GM12864 (cell line): Measurements from ENCODE around the gene EXOC6B.
"Not testable (repeated sequence)": the region's sequence is repeated elsewhere in the genome, so short reads cannot be mapped to it uniquely, and the experiment has no call there.

Experiments used
- DNase-seq: peaks from one replicate; pipeline ENCODE4 v3.0.0-alpha.2; 2011; ENCODE audit warnings: low read depth
- H3K4me3 ChIP-seq: 2 replicates; pipeline ENCODE4 v1.5.1; 2011; ENCODE audit warnings: mild to moderate bottlenecking, low read depth, low read length, control low read depth
- TF ChIP-seq, protein P1 (sequence below): IDR thresholded peaks from 2 replicates; pipeline ENCODE4 v1.5.1; 2011; ENCODE audit warnings: low read depth, mild to moderate bottlenecking, moderate library complexity, low read length, control low read depth, inconsistent platforms; ENCODE audit errors: missing control alignments

The EXOC6B gene

DNA sequence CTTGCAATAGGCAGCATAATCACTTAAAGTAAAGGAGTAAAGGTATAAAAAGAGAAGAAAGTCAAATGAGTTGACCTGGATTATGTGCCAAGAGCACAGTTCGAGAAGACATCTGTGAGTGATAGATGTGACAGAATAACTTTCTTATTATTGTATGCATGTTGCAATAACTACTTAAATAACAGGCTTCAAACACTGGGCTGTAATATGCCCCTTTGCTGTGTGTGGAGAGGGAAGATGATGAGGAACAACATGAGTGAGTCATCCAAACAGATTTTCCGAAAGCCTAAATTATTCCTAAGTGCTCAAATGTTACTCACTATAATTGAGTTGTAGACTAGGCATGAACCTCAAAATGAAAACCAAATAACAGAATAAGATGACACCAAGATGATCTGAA lies 328.1 kb downstream of the EXOC6B start:
- TF ChIP-seq, protein P1, sequence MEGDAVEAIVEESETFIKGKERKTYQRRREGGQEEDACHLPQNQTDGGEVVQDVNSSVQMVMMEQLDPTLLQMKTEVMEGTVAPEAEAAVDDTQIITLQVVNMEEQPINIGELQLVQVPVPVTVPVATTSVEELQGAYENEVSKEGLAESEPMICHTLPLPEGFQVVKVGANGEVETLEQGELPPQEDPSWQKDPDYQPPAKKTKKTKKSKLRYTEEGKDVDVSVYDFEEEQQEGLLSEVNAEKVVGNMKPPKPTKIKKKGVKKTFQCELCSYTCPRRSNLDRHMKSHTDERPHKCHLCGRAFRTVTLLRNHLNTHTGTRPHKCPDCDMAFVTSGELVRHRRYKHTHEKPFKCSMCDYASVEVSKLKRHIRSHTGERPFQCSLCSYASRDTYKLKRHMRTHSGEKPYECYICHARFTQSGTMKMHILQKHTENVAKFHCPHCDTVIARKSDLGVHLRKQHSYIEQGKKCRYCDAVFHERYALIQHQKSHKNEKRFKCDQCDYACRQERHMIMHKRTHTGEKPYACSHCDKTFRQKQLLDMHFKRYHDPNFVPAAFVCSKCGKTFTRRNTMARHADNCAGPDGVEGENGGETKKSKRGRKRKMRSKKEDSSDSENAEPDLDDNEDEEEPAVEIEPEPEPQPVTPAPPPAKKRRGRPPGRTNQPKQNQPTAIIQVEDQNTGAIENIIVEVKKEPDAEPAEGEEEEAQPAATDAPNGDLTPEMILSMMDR, result no peak
- no peak for DNase-seq

GRCh38 chr2:72496479-72496878 lies 329.4 kb downstream of the EXOC6B start:
- no peak for DNase-seq

More for the DNA sequence above, 328.1 kb downstream of the EXOC6B start:
- no peak overlapping the region for H3K4me3 ChIP-seq

GRCh38 chr2:72494392-72494791 lies 331.4 kb downstream of the EXOC6B start:
- DNase-seq, result no peak
- no peak overlapping the region for H3K4me3 ChIP-seq
- TF ChIP-seq, protein P1, result no peak

More at GRCh38 chr2:72496479-72496878, 329.4 kb downstream of the EXOC6B start:
- TF ChIP-seq, protein P1, result no peak
- no peak overlapping the region for H3K4me3 ChIP-seq

DNA sequence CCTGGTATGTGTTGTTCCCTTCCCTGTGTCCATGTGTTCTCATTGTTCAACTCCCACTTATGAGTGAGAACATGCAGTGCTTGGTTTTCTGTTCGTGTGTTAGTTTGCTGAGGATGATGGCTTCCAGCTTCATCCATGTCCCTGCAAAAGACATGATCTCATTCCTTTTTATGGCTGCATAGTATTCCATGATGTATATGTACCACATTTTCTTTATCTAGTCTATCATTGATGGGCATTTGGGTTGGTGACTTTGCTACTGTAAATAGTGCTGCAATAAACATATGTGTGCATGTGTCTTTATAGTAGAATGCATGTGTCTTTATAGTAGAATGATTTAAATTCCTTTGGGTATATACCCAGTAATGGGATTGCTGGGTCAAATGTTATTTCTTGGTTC lies 341.2 kb downstream of the EXOC6B start:
- H3K4me3 ChIP-seq, DNase-seq: not testable (repeated sequence)

GRCh38 chr2:72483346-72483745 lies 342.5 kb downstream of the EXOC6B start:
- TF ChIP-seq, protein P1, result no peak
- DNase-seq, result no peak

GRCh38 chr2:72475246-72475645 lies 350.6 kb downstream of the EXOC6B start:
- no peak for DNase-seq
- TF ChIP-seq, protein P1, result no peak
- H3K4me3 ChIP-seq, result no peak overlapping the region

More at GRCh38 chr2:72483346-72483745, 342.5 kb downstream of the EXOC6B start:
- H3K4me3 ChIP-seq, result no peak overlapping the region

DNA sequence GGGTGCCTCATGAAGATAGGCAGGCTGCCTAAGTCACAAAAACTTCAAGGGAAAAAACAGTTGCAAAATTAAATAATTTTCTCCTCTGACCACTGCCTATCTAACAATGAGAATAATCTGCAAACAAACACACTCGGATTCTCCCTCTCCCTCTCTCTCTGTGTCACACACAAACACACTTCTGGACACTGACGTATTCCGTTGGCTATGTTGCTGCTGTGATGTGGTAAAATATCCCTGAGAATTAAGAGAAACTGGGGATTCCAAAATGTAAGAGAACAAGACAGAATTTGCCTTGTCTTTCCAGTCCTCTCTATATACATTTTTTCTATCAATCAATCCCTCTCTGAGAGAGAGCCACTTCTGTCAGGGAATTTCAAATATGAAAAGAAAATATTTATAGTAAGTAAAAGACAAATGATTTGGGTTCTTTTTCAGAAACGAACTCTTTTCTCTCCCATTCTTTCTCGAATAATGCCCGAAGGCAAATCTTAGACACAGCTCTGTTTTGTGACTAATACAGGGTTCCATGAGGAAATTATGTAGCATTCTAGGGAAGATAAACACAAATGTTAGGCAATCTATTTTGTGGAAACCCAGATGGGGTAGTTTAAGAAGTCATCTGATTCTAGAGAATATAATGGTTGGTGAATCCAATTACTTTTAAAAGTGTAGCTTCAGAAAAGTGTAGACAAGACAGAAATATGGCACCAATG lies 367.9 kb downstream of the EXOC6B start:
- no peak overlapping the region for H3K4me3 ChIP-seq
- TF ChIP-seq, protein P1, result no peak
- DNase-seq, result no peak
